ENCODE data around the gene NCAPH2. TPM values are rescaled to one million over a fixed set of nuclear protein-coding genes. Genes with fewer than 3 reads are reported as not detected.
"Not testable (repeated sequence)": the region's sequence is repeated elsewhere in the genome, so short reads cannot be mapped to it uniquely, and the experiment has no call there.

NCAPH2 gene
- total and polyA plus RNA-seq, 2 experiments from 2014 or later = 28.6 to 61.0 TPM

DNA sequence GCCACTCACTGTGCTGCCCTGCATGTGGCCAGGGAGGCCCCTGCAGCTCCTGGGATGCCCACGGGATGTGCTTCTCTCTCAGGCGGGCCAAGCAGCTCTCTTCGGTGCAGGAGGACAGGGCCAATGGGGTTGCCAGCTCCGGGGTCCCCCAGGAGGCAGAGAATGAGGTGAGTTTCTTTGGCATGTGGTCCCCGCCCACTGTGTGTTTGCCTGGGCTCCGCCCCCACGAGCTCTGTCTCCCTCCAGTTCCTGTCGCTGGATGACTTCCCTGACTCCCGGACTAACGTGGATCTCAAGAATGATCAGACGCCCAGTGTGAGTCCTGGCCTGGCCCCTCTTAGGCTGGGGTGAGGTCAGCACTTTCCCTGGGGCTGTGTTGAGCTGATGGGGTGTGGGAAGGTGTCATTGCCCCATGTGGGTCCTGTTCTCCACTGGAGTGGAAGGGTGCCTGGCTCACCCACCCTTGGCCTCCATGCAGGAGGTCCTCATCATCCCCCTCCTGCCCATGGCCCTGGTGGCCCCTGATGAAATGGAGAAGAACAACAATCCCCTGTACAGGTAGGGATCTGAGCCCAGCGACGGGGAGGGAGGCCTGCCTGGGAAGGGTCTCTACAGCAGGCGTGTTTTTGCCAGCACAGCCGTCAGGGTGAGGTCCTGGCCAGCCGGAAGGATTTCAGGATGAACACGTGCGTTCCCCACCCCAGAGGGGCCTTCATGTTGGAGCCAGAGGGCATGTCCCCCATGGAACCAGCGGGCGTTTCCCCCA, 9.7 kb downstream of the NCAPH2 start:
- H3K9me3 ChIP-seq (ENCODE audit: low read depth) = no peaks in the 10 kb centered on the region
- no peak overlapping the region for H3K9ac ChIP-seq
- H3K27ac ChIP-seq = no peak overlapping the region
- in situ Hi-C loops (cut with MboI) = no loop called here
- no peak overlapping the region for H3K4me3 ChIP-seq
- H3K9me2 ChIP-seq (ENCODE audit: insufficient read depth) = no peaks in the 10 kb centered on the region
- no peak overlapping the region for H3K4me2 ChIP-seq (ENCODE audit: unreplicated experiment)
- no peaks in the 10 kb centered on the region for H3K27me3 ChIP-seq (replicated peaks; ENCODE audit: insufficient read depth)
- TF ChIP-seq EZH2phosphoT487 (IDR thresholded peaks at IDR 0.05; ENCODE audit: insufficient read depth, low read depth) (no peak), EZH2 (IDR thresholded peaks at IDR 0.05; ENCODE audit: insufficient read depth, poor library complexity, severe bottlenecking) (no peak)
- peaks cover 53% of the 10 kb centered on the region for H3K79me2 ChIP-seq (ENCODE audit: insufficient read depth)
- H2AFZ ChIP-seq = no peak overlapping the region
- H3F3A ChIP-seq (ENCODE audit: insufficient read depth) = no peaks in the 10 kb centered on the region
- DNase-seq = no peak
- 88 to 89% methylated on average over 20 of the region's 20 CpGs for WGBS, 2 experiments (ENCODE audit: low coverage in 1 of 2, low lambda C conversion rate in 2 of 2, missing lambda C conversion rate in 2 of 2)
- H3K36me3 ChIP-seq (ENCODE audit: low read depth) = no peaks in the 10 kb centered on the region
- no peaks in the 10 kb centered on the region for H3K4me1 ChIP-seq (ENCODE audit: insufficient read depth)
- no peaks in the 10 kb centered on the region; the same call in 1 of the 2 replicates for H4K20me1 ChIP-seq (ENCODE audit: insufficient read depth)

DNA sequence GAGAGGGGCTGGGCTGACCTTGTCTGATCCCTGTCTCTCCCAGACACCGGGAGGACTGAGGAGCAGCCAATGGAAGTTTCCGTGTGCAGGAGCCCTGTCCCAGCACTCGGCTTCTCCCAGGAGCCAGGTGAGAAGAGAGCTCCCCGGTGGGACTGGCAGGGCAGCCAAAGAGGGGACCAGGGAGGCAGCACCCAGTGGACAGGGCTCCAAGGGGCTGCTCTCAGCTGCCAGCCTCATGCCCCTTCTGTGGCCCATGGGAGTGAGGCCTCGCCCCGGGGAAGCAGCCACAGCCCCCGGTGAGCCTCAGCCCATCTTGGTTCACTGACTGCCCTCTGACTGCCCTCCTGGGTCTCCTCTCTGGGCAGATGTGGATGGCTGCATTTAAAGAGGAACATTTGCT, 10.6 kb downstream of the NCAPH2 start:
- no peaks in the 10 kb centered on the region for H3K27me3 ChIP-seq (replicated peaks; ENCODE audit: insufficient read depth)
- in situ Hi-C loops (cut with MboI) = no loop called here
- TF ChIP-seq EZH2phosphoT487 (IDR thresholded peaks at IDR 0.05; ENCODE audit: insufficient read depth, low read depth) (no peak), EZH2 (IDR thresholded peaks at IDR 0.05; ENCODE audit: insufficient read depth, poor library complexity, severe bottlenecking) (no peak)
- H3K79me2 ChIP-seq (ENCODE audit: insufficient read depth) = peaks cover 53% of the 10 kb centered on the region
- H3K9ac ChIP-seq = no peak overlapping the region
- 0 out of 2 replicates have a peak, but pooled peaks cover 3% of the 10 kb centered on the region for H3K36me3 ChIP-seq (ENCODE audit: low read depth)
- H3K27ac ChIP-seq = no peak overlapping the region
- H3K4me1 ChIP-seq (ENCODE audit: insufficient read depth) = no peaks in the 10 kb centered on the region
- no peaks in the 10 kb centered on the region for H3F3A ChIP-seq (ENCODE audit: insufficient read depth)
- no peak overlapping the region for H3K4me3 ChIP-seq
- H2AFZ ChIP-seq = no peak overlapping the region
- no peak for DNase-seq
- H3K4me2 ChIP-seq (ENCODE audit: unreplicated experiment) = no peak overlapping the region
- H4K20me1 ChIP-seq (ENCODE audit: insufficient read depth) = no peaks in the 10 kb centered on the region
- 92 to 96% methylated on average over 5 to 7 of the region's 7 CpGs for WGBS, 2 experiments (ENCODE audit: low coverage in 1 of 2, low lambda C conversion rate in 2 of 2, missing lambda C conversion rate in 2 of 2)
- H3K9me3 ChIP-seq (ENCODE audit: low read depth) = no peaks in the 10 kb centered on the region
- H3K9me2 ChIP-seq (ENCODE audit: insufficient read depth) = no peaks in the 10 kb centered on the region

DNA sequence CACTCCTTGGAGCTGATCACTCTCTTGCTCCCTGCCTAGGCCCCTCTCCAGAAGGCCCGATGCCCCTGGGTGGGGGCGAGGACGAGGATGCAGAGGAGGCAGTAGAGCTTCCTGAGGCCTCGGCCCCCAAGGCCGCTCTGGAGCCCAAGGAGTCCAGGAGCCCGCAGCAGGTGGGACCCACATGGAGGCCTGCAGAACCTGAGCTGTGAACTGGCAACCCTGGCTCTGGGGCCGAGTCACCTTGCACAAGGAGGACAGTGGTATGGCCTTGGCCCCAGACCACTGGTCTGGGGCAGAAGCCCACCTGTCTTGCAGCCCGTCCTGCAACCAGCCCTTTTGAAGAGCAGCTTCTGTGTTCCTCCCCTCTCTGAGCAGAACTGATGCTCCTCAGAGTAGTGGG, 11.1 kb downstream of the NCAPH2 start:
- Histone ChIP-seq H3F3A (ENCODE audit: insufficient read depth) (no peaks in the 10 kb centered on the region), H3K36me3 (ENCODE audit: low read depth) (0 out of 2 replicates have a peak, but pooled peaks cover 6% of the 10 kb centered on the region)

DNA sequence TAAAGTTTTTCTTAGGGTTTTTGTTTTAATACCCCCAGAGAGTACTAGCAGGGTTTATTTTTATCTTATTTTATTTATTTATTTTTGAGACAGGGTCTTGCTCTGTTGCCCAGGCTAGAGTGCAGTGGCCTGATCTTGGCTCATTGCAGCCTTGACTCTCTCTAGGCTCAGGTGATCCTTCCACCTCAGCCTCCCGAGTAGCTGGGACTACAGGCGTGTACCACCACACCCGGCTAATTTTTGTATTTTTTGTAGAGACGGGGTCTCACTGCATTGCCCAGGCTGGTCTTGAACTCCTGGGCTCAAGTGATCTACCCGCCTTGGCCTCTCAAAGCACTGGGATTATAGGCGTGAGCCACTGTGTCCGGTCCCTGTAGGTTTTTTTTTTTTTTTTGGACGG, 12.2 kb downstream of the NCAPH2 start:
- H3K4me3 ChIP-seq; H3F3A ChIP-seq (ENCODE audit: insufficient read depth); H3K27ac ChIP-seq; H3K9ac ChIP-seq; H3K27me3 ChIP-seq (replicated peaks; ENCODE audit: insufficient read depth); DNase-seq; H3K9me3 ChIP-seq (ENCODE audit: low read depth); H3K4me2 ChIP-seq (ENCODE audit: unreplicated experiment); H3K36me3 ChIP-seq (ENCODE audit: low read depth); in situ Hi-C loops (cut with MboI); H2AFZ ChIP-seq; H4K20me1 ChIP-seq (ENCODE audit: insufficient read depth); H3K4me1 ChIP-seq (ENCODE audit: insufficient read depth); H3K9me2 ChIP-seq (ENCODE audit: insufficient read depth): not testable (repeated sequence)
- peaks cover 48% of the 10 kb centered on the region for H3K79me2 ChIP-seq (ENCODE audit: insufficient read depth)
- 91 to 98% methylated on average over 8 of the region's 8 CpGs for WGBS, 2 experiments (ENCODE audit: low coverage in 1 of 2, low lambda C conversion rate in 2 of 2, missing lambda C conversion rate in 2 of 2)

More for the DNA sequence above, 11.1 kb downstream of the NCAPH2 start:
- Histone ChIP-seq H3K9me3 (ENCODE audit: low read depth) (no peaks in the 10 kb centered on the region), H3K79me2 (ENCODE audit: insufficient read depth) (peaks cover 53% of the 10 kb centered on the region), H3K27me3 (replicated peaks; ENCODE audit: insufficient read depth) (no peaks in the 10 kb centered on the region), H2AFZ (no peak overlapping the region), H3K9ac (no peak overlapping the region), H3K4me1 (ENCODE audit: insufficient read depth) (no peaks in the 10 kb centered on the region), H4K20me1 (ENCODE audit: insufficient read depth) (no peaks in the 10 kb centered on the region), H3K4me3 (no peak overlapping the region), H3K27ac (no peak overlapping the region), H3K4me2 (ENCODE audit: unreplicated experiment) (no peak overlapping the region), H3K9me2 (ENCODE audit: insufficient read depth) (no peaks in the 10 kb centered on the region)
- no peak for TF ChIP-seq EZH2phosphoT487 (IDR thresholded peaks at IDR 0.05; ENCODE audit: insufficient read depth, low read depth)
- no peak for TF ChIP-seq EZH2 (IDR thresholded peaks at IDR 0.05; ENCODE audit: insufficient read depth, poor library complexity, severe bottlenecking)
- WGBS, 2 experiments (ENCODE audit: low coverage in 1 of 2, low lambda C conversion rate in 2 of 2, missing lambda C conversion rate in 2 of 2) = 96 to 97% methylated on average over 8 of the region's 8 CpGs
- DNase-seq = no peak
- in situ Hi-C loops (cut with MboI) = no loop called here

Measured in GM23248 (cell line).